Thymus (tissue), 11 donors: ENCODE measurements around the gene MEX3C. TPM values are rescaled to one million over a fixed set of nuclear protein-coding genes. Genes with fewer than 3 reads are reported as not detected.

Experiments used
- DNase-seq, 9 donors: peaks; one replicate each; pipeline ENCODE4 v3.0.0-alpha.2; 2013; ENCODE audit warnings: low spot score in 9 of 9, low read depth in 6 of 9, missing footprints in 1 of 9
- H3K27ac ChIP-seq, 2 donors: one replicate each; pipeline ENCODE4 v1.5.1; 2013; ENCODE audit warnings: control low read depth in 1 of 2, low read depth in 1 of 2, low read length in 1 of 2, mild to moderate bottlenecking in 1 of 2, moderate library complexity in 1 of 2
- H3K27me3 ChIP-seq, 2 donors: one replicate each; pipeline ENCODE4 v1.5.1; 2013; ENCODE audit warnings: low read length in 1 of 2; ENCODE audit not compliant: control insufficient read depth in 2 of 2, insufficient read depth in 1 of 2
- H3K36me3 ChIP-seq, 2 donors: one replicate each; pipeline ENCODE4 v1.5.1; 2013; ENCODE audit warnings: low read length in 1 of 2, mild to moderate bottlenecking in 1 of 2, moderate library complexity in 1 of 2; ENCODE audit not compliant: control insufficient read depth in 2 of 2, insufficient read depth in 2 of 2
- H3K4me1 ChIP-seq, 2 donors: one replicate each; pipeline ENCODE4 v1.5.1; 2013; ENCODE audit warnings: low read length in 2 of 2; ENCODE audit not compliant: control insufficient read depth in 2 of 2, insufficient read depth in 2 of 2
- H3K4me3 ChIP-seq, 2 donors: one replicate each; pipeline ENCODE4 v1.5.1; 2013; ENCODE audit warnings: low read length in 2 of 2, control low read depth in 1 of 2, mild to moderate bottlenecking in 1 of 2
- H3K9me3 ChIP-seq, 2 donors: one replicate each; pipeline ENCODE4 v1.5.1; 2013; ENCODE audit warnings: low read length in 1 of 2, mild to moderate bottlenecking in 1 of 2; ENCODE audit not compliant: control insufficient read depth in 2 of 2, insufficient read depth in 1 of 2
- WGBS: extraction: QIAGEN DNeasy Blood & Tissue Kit; methylation state at CpG from one replicate; pipeline ENCODE4 v1.1.7; 2013; 5-methylcytosine and 5-hydroxymethylcytosine counted together
- polyA plus RNA-seq: library from polyadenylated mRNA; stranded (reverse); fragments of 200-250 nt; gene quantifications from one replicate; pipeline ENCODE4 v1.2.3, GENCODE V29; 2013
- total RNA-seq: library from RNA; stranded (reverse); fragments of 120-200 nt; gene quantifications from one replicate; pipeline ENCODE4 v1.2.4, GENCODE V29; 2013
- donor health status: healthy.

Gene MEX3C
- total and polyA plus RNA-seq, 2 donors = 31.6 to 45.2 TPM

GRCh38 chr18:51135364-51135763 lies 62.1 kb downstream of the MEX3C start:
- no peaks in the 10 kb centered on the region for H3K36me3 ChIP-seq
- H3K9me3 ChIP-seq = no peaks in the 10 kb centered on the region
- DNase-seq = no peak
- no peaks in the 10 kb centered on the region for H3K27me3 ChIP-seq
- no peaks in the 10 kb centered on the region for H3K4me1 ChIP-seq
- no peak overlapping the region for H3K4me3 ChIP-seq
- no peak overlapping the region for H3K27ac ChIP-seq
- WGBS = 89% methylated on average over 9 of the region's 9 CpGs

- Histone ChIP-seq H3K36me3 (no peaks in the 10 kb centered on the region), H3K4me1 (no peaks in the 10 kb centered on the region), H3K4me3 (no peak overlapping the region), H3K9me3 (no peaks in the 10 kb centered on the region), H3K27ac (no peak overlapping the region), H3K27me3 (no peaks in the 10 kb centered on the region)
- WGBS = over 99% methylated on average over 4 of the region's 4 CpGs
- DNase-seq = no peak
These were observed 62.8 kb downstream of the MEX3C start for GRCh38 chr18:51134721-51135120.

GRCh38 chr18:51133580-51134160 lies 63.8 kb downstream of the MEX3C start:
- WGBS = 94% methylated on average over 12 of the region's 12 CpGs
- DNase-seq = no peak

GRCh38 chr18:51132256-51132935 lies 65.1 kb downstream of the MEX3C start:
- Histone ChIP-seq H3K27ac (no peak overlapping the region), H3K36me3 (no peaks in the 10 kb centered on the region), H3K27me3 (no peaks in the 10 kb centered on the region), H3K9me3 (no peaks in the 10 kb centered on the region), H3K4me1 (no peaks in the 10 kb centered on the region), H3K4me3 (no peak overlapping the region)
- WGBS = 93% methylated on average over 6 of the region's 6 CpGs
- no peak for DNase-seq

More at GRCh38 chr18:51133580-51134160, 63.8 kb downstream of the MEX3C start:
- no peaks in the 10 kb centered on the region for H3K4me1 ChIP-seq
- H3K9me3 ChIP-seq = no peaks in the 10 kb centered on the region
- H3K4me3 ChIP-seq = no peak overlapping the region
- no peak overlapping the region for H3K27ac ChIP-seq
- no peaks in the 10 kb centered on the region for H3K27me3 ChIP-seq
- no peaks in the 10 kb centered on the region for H3K36me3 ChIP-seq

DNA sequence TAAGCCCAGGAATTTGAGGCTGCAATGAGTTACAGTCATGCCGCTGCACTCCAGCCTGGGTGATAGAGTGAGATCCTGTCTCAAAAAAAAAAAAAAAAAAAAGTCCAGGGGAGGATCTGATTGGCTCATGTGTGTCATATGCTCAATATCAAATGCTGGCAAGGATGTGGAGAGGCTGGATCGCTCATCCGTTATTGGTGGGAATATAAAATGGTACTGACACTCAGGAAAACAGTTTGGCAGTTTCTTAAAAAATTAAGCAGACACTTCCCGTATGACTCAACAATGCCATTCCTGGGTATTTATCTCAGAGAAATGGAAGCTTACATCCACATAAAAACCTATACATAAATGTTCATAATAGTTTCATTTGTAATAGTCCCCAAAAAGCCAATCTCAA lies 68.9 kb downstream of the MEX3C start:
- Histone ChIP-seq H3K4me3 (no peak overlapping the region), H3K4me1 (no peaks in the 10 kb centered on the region), H3K27ac (no peak overlapping the region), H3K9me3 (no peaks in the 10 kb centered on the region), H3K36me3 (no peaks in the 10 kb centered on the region), H3K27me3 (no peaks in the 10 kb centered on the region)
- DNase-seq = no peak
- 92% methylated on average over 4 of the region's 4 CpGs for WGBS

DNA sequence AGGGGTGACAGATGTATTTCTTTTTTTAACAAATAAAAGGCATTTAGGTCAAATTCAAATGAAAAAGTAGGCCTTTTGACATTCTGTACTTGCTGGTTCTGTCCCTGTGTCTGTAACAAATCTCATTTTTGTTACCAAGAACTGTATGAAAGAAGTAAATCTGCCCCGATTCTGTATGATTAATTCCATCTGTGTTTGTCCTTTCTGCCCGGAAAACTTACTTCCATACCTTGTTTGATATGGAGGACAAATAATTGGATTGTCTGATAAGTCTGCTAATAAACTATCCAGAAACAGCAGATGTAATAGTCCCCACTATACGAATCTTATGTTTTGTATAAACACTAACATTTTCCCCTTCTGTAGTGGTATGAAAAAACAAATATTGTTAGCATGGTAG lies 69.8 kb downstream of the MEX3C start:
- Histone ChIP-seq H3K4me1 (no peaks in the 10 kb centered on the region), H3K27me3 (no peaks in the 10 kb centered on the region), H3K4me3 (no peak overlapping the region), H3K27ac (no peak overlapping the region), H3K9me3 (peaks cover 1 to 5% of the 10 kb centered on the region in 2 donors), H3K36me3 (no peaks in the 10 kb centered on the region)
- 97% methylated on average over 3 of the region's 3 CpGs for WGBS
- DNase-seq = no peak

- no peak overlapping the region for H3K27ac ChIP-seq
- no peak for DNase-seq
- WGBS = 98% methylated on average over 2 of the region's 2 CpGs
- no peak overlapping the region for H3K4me3 ChIP-seq
- H3K27me3 ChIP-seq = no peaks in the 10 kb centered on the region
- no peaks in the 10 kb centered on the region for H3K4me1 ChIP-seq
- H3K9me3 ChIP-seq = peaks cover 2 to 19% of the 10 kb centered on the region in 2 donors
- H3K36me3 ChIP-seq = no peaks in the 10 kb centered on the region
These were observed 71.5 kb downstream of the MEX3C start for GRCh38 chr18:51125976-51126375.

Other genes starting within 250 kb of the MEX3C start
- 8.5 TPM for gene ELAC1, start 229.6 kb downstream of the MEX3C start, total RNA-seq
- 11.7 TPM for gene ELAC1, start 229.6 kb downstream of the MEX3C start, polyA plus RNA-seq
- 85.0 TPM for gene SMAD4, start 167.5 kb downstream of the MEX3C start, total RNA-seq
- 25.3 TPM for gene SMAD4, start 167.5 kb downstream of the MEX3C start, polyA plus RNA-seq